CD4-positive, CD25-positive, alpha-beta regulatory T cell (primary cell): ENCODE results near the gene FAM9B. TPM values are rescaled to one million over a fixed set of nuclear protein-coding genes. Genes with fewer than 3 reads are reported as not detected.

Source experiments
- ATAC-seq, 2 donors: fragments of 150-1000 bp; cut with Tn5 transposase; one replicate each; pipeline ENCODE4 v1.10.0; 2021; ENCODE audit warnings: low read depth in 2 of 2, moderate number of reproducible peaks in 2 of 2, moderate library complexity in 1 of 2
- DNase-seq, 3 donors: peaks; one replicate each; pipeline versions ENCODE4 v3.0.0 to v3.0.0-alpha.2; 2012 to 2022; ENCODE audit warnings: mixed read lengths in 1 of 3
- H3K27ac ChIP-seq: one replicate; pipeline ENCODE4 v1.7.0; 2013; ENCODE audit warnings: mild to moderate bottlenecking, low read length; ENCODE audit not compliant: insufficient read depth, poor library complexity, severe bottlenecking
- H3K27me3 ChIP-seq: one replicate; pipeline ENCODE4 v1.7.0; 2013; ENCODE audit warnings: low read length; ENCODE audit not compliant: control insufficient read depth, insufficient read depth
- H3K36me3 ChIP-seq: one replicate; pipeline ENCODE4 v1.7.0; 2013; ENCODE audit warnings: mild to moderate bottlenecking, low read length, moderate library complexity; ENCODE audit not compliant: control insufficient read depth, insufficient read depth
- H3K4me1 ChIP-seq: 2 replicates; pipeline ENCODE4 v1.7.0; 2013; ENCODE audit warnings: mild to moderate bottlenecking, low read length; ENCODE audit not compliant: insufficient read depth, control insufficient read depth, poor library complexity, severe bottlenecking
- H3K4me3 ChIP-seq: one replicate; pipeline ENCODE4 v1.7.0; 2013; ENCODE audit warnings: low read depth, mild to moderate bottlenecking, low read length, moderate library complexity
- H3K9me3 ChIP-seq, 2 experiments: 1 replicate in 1 of 2; 2 replicates in 1 of 2; pipeline ENCODE4 v1.7.0; 2013; ENCODE audit warnings: low read length in 2 of 2, mild to moderate bottlenecking in 1 of 2, moderate library complexity in 1 of 2; ENCODE audit not compliant: control insufficient read depth in 2 of 2
- H3K27ac Mint-ChIP-seq, 3 donors: one replicate each; pipeline ENCODE4 v1.8.0; 2020 to 2022; ENCODE audit warnings: mild to moderate bottlenecking in 3 of 3, mixed read lengths in 3 of 3, moderate library complexity in 2 of 3
- H3K27me3 Mint-ChIP-seq: one replicate; pipeline ENCODE4 v1.8.0; 2022; ENCODE audit warnings: mild to moderate bottlenecking, mixed read lengths
- H3K36me3 Mint-ChIP-seq: one replicate; pipeline ENCODE4 v1.8.0; 2020; ENCODE audit warnings: mixed read lengths
- H3K4me1 Mint-ChIP-seq, 4 donors: one replicate each; pipeline ENCODE4 v1.8.0; 2020 to 2022; ENCODE audit warnings: mixed read lengths in 4 of 4, mild to moderate bottlenecking in 1 of 4
- H3K4me3 Mint-ChIP-seq, 4 donors: one replicate each; pipeline ENCODE4 v1.8.0; 2020 to 2022; ENCODE audit warnings: mild to moderate bottlenecking in 4 of 4, mixed read lengths in 4 of 4, moderate library complexity in 3 of 4
- H3K9me3 Mint-ChIP-seq, 7 donors: one replicate each; pipeline ENCODE4 v1.8.0; 2020 to 2022; ENCODE audit warnings: mixed read lengths in 7 of 7, mild to moderate bottlenecking in 3 of 7, moderate library complexity in 2 of 7
- polyA plus RNA-seq, 4 donors: library from polyadenylated mRNA; unstranded; fragments of 300-500 nt; fragmentation: Illumina TruSeq; gene quantifications; one replicate each; pipeline ENCODE4 v1.2.3, GENCODE V29; 2021
- total RNA-seq: library from RNA; stranded (reverse); gene quantifications from one replicate; pipeline ENCODE4 v1.2.3, GENCODE V29; 2022

The FAM9B gene
- total and polyA plus RNA-seq, 5 donors from 2014 or later: not detected

DNA sequence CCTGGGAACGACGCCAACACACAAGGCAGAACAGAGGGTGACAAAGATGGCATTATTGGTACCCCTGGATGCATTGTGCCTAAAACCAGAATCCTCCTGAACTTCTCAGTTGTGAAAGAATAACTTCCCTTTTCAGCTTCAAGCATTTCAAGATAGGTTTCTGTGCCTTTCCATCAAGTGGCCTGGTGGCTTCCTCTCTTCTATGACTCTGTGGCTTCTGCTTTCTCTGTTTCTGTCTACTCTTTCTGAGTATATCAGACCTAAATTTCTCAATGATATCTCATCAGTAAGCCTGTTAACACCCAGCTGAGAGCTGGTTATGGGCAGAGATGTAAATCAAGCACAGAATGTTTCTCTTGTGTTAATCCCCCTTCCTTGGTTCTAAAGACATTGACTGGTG, 21.4 kb upstream of the FAM9B start:
- Histone ChIP-seq H3K9me3 (no peaks in the 10 kb centered on the region), H3K4me3 (no peak overlapping the region), H3K27ac (no peak overlapping the region), H3K36me3 (no peaks in the 10 kb centered on the region), H3K27me3 (no peaks in the 10 kb centered on the region), H3K4me1 (no peaks in the 10 kb centered on the region)
- H3K9me3 Mint-ChIP-seq: no peaks in the 10 kb centered on the region
- peaks cover 3% of the 10 kb centered on the region for H3K36me3 Mint-ChIP-seq
- no peak for ATAC-seq
- H3K4me3 Mint-ChIP-seq: no peak overlapping the region
- H3K27ac Mint-ChIP-seq: peak overlapping the region in 1 of 3 donors; percentile 19
- no peaks in the 10 kb centered on the region for H3K27me3 Mint-ChIP-seq
- peaks cover 0 to 4% (median 0%) of the 10 kb centered on the region in 4 donors for H3K4me1 Mint-ChIP-seq
- DNase-seq: no peak

DNA sequence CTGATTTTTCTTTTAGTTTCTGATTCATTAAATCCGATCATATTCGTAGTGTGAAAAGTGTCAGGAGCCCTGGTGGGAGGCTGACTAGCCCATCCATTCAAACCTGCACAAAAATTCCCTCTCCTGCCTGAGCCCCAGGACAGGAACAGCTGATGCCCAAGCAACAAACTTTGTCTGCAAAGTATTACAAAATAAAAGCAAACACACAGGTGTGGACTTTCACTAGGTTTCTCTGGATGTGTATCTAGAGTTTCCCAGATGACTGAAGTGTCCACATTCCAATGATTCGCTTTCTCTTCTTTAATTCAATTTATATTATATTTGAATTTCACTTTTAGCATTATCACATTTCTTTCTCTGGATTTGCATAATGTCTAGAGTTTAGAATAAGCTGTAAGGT, 18.2 kb upstream of the FAM9B start:
- ATAC-seq (no peak), DNase-seq (no peak)
- Mint-ChIP-seq H3K27ac (no peak overlapping the region), H3K36me3 (no peaks in the 10 kb centered on the region), H3K4me3 (no peak overlapping the region), H3K9me3 (no peaks in the 10 kb centered on the region), H3K4me1 (peaks cover 0 to 4% (median 0%) of the 10 kb centered on the region in 4 donors), H3K27me3 (no peaks in the 10 kb centered on the region)
- H3K4me3 ChIP-seq: no peak overlapping the region
- no peaks in the 10 kb centered on the region for H3K9me3 ChIP-seq
- no peak overlapping the region for H3K27ac ChIP-seq
- H3K27me3 ChIP-seq: no peaks in the 10 kb centered on the region
- no peaks in the 10 kb centered on the region for H3K4me1 ChIP-seq
- H3K36me3 ChIP-seq: no peaks in the 10 kb centered on the region

DNA sequence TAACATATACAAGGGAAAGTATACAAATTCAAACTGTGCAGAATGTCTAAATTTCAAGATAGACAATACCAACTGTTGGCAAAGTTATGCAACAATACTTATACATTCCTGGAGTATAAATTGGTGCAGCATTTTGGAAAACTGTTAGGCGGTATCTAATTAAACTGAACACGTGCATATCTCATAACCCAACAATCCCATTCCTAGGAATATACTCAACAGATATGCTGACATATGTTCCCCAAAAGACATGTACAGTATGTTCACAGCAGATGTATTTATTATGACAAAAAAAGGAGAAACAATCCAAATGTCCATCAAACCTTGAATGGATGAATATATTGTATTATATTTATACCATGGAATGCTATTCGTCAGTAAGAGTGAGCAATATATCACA, 16.4 kb upstream of the FAM9B start:
- H3K4me1 ChIP-seq: no peaks in the 10 kb centered on the region

GRCh38 chrX:9048801-9049200, 14.9 kb upstream of the FAM9B start:
- DNase-seq (no peak), ATAC-seq (no peak)
- no peaks in the 10 kb centered on the region for H3K9me3 ChIP-seq
- Mint-ChIP-seq H3K27ac (no peak overlapping the region), H3K4me1 (no peaks in the 10 kb centered on the region), H3K27me3 (no peaks in the 10 kb centered on the region), H3K4me3 (no peak overlapping the region), H3K9me3 (no peaks in the 10 kb centered on the region), H3K36me3 (no peaks in the 10 kb centered on the region)
- H3K27ac ChIP-seq: no peak overlapping the region
- no peaks in the 10 kb centered on the region for H3K36me3 ChIP-seq
- no peaks in the 10 kb centered on the region for H3K27me3 ChIP-seq
- no peak overlapping the region for H3K4me3 ChIP-seq
- no peaks in the 10 kb centered on the region for H3K4me1 ChIP-seq

More for the DNA sequence above, 16.4 kb upstream of the FAM9B start:
- no peaks in the 10 kb centered on the region for H3K27me3 Mint-ChIP-seq
- Histone ChIP-seq H3K36me3 (no peaks in the 10 kb centered on the region), H3K27ac (no peak overlapping the region), H3K9me3 (no peaks in the 10 kb centered on the region), H3K4me3 (no peak overlapping the region), H3K27me3 (no peaks in the 10 kb centered on the region)
- ATAC-seq: no peak
- no peak for DNase-seq
- H3K9me3 Mint-ChIP-seq: no peaks in the 10 kb centered on the region
- no peak overlapping the region for H3K27ac Mint-ChIP-seq
- no peak overlapping the region for H3K4me3 Mint-ChIP-seq
- H3K36me3 Mint-ChIP-seq: no peaks in the 10 kb centered on the region
- no peaks in the 10 kb centered on the region for H3K4me1 Mint-ChIP-seq

DNA sequence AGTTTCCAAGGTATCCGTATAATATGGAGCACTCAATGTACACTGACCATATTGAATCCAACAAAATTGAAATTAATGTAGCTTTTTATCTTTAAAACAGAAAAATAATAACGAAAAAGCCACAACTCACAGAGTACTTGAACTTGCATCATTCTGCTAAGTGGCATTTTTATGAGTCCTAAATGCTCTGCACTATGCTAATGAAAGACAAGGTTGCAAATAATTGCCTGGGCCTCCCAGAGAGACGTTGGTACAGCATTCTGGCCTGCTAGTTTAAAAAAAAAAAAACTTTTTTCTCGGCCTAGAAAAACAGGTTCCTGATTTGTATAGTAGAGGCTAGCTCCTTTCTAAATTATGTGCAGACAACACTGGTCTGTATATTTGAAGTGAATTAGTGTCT, 4.3 kb upstream of the FAM9B start:
- DNase-seq (no peak), ATAC-seq (no peak)
- Mint-ChIP-seq H3K9me3 (peaks cover 0 to 2% (median 0%) of the 10 kb centered on the region in 7 donors), H3K4me3 (no peak overlapping the region), H3K27me3 (no peaks in the 10 kb centered on the region), H3K36me3 (no peaks in the 10 kb centered on the region), H3K4me1 (peaks cover 0 to 2% (median under 1%) of the 10 kb centered on the region in 4 donors), H3K27ac (no peak overlapping the region)
- no peak overlapping the region for H3K4me3 ChIP-seq
- no peaks in the 10 kb centered on the region for H3K9me3 ChIP-seq
- no peak overlapping the region for H3K27ac ChIP-seq
- no peaks in the 10 kb centered on the region for H3K4me1 ChIP-seq
- H3K36me3 ChIP-seq: no peaks in the 10 kb centered on the region
- H3K27me3 ChIP-seq: no peaks in the 10 kb centered on the region

DNA sequence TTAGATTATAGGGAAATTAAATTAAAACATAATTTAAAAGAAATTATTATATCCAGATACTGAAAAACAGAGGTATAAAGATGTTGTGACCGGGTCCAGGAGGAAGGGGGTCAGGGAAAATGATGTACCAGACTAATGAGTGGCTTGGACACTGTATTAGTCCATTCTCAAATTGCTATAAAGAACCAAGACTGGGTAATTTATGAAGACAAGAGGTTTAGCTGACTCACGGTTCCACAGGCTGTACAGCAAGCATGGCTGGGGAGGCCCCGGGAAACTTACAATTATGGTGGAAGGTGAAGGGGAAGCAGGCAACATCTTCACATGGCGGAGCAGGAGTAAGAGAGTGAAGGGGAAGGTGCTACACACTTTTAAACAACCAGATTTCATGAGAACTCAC, 3.4 kb upstream of the FAM9B start:
- H3K27me3 Mint-ChIP-seq: no peaks in the 10 kb centered on the region
- no peaks in the 10 kb centered on the region for H3K27me3 ChIP-seq
- no peaks in the 10 kb centered on the region for H3K36me3 ChIP-seq
- no peaks in the 10 kb centered on the region for H3K36me3 Mint-ChIP-seq
- H3K4me1 ChIP-seq: no peaks in the 10 kb centered on the region
- peaks cover 0 to 2% (median 0%) of the 10 kb centered on the region in 7 donors for H3K9me3 Mint-ChIP-seq
- no peak for ATAC-seq
- H3K4me3 ChIP-seq: no peak overlapping the region
- no peak overlapping the region for H3K27ac ChIP-seq
- no peak for DNase-seq
- no peak overlapping the region for H3K27ac Mint-ChIP-seq
- peaks cover 0 to 2% (median under 1%) of the 10 kb centered on the region in 4 donors for H3K4me1 Mint-ChIP-seq
- no peaks in the 10 kb centered on the region for H3K9me3 ChIP-seq
- no peak overlapping the region for H3K4me3 Mint-ChIP-seq

GRCh38 chrX:9033586-9033985, 341 bp downstream of the FAM9B start:
- Histone ChIP-seq H3K4me3 (no peak overlapping the region), H3K27ac (no peak overlapping the region), H3K9me3 (no peaks in the 10 kb centered on the region), H3K36me3 (no peaks in the 10 kb centered on the region), H3K27me3 (no peaks in the 10 kb centered on the region), H3K4me1 (no peaks in the 10 kb centered on the region)
- no peak for ATAC-seq
- no peak for DNase-seq
- Mint-ChIP-seq H3K9me3 (peaks cover 0 to 4% (median 0%) of the 10 kb centered on the region in 7 donors), H3K36me3 (no peaks in the 10 kb centered on the region), H3K4me3 (no peak overlapping the region), H3K27me3 (no peaks in the 10 kb centered on the region), H3K27ac (no peak overlapping the region), H3K4me1 (peaks cover 0 to 5% (median 2%) of the 10 kb centered on the region in 4 donors)

DNA sequence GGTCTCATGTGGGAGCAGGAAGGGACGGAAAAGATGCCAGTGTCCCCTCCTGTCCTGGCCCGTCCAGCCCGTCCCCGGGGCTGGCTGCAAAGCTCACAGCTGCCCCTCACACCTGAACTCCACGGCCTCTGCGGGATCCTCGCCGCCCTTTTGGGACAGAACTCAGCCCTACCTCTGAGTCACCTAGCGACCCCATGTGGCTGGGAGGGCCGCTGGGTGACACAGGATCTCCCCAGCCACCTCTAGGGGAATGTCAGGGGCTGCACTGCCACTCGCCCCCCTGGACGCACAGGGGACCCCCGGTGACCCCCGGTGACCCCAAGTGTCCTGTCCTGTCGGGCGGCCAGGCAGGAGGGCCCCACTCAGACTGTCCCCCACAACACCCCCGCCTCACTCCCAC, 748 bp downstream of the FAM9B start:
- Mint-ChIP-seq H3K4me1 (peaks cover 0 to 5% (median 2%) of the 10 kb centered on the region in 4 donors), H3K36me3 (no peaks in the 10 kb centered on the region), H3K9me3 (peaks cover 0 to 4% (median 0%) of the 10 kb centered on the region in 7 donors), H3K27ac (no peak overlapping the region), H3K27me3 (no peaks in the 10 kb centered on the region), H3K4me3 (no peak overlapping the region)
- ATAC-seq (no peak), DNase-seq (no peak)
- Histone ChIP-seq H3K9me3 (no peaks in the 10 kb centered on the region), H3K4me3 (no peak overlapping the region), H3K4me1 (no peaks in the 10 kb centered on the region), H3K36me3 (no peaks in the 10 kb centered on the region), H3K27me3 (no peaks in the 10 kb centered on the region), H3K27ac (no peak overlapping the region)
